GM12872 (cell line): Measurements from ENCODE around the gene FOXRED2.

Experiments
- CTCF ChIP-seq: IDR thresholded peaks from 3 replicates; pipeline ENCODE4 v1.5.1; 2011; ENCODE audit warnings: low read depth, mild to moderate bottlenecking, low read length, moderate library complexity; ENCODE audit not compliant: insufficient read depth

Gene FOXRED2

GRCh38 chr22:36528795-36529751 lies 22.2 kb upstream of the FOXRED2 start, which contains the start of gene EIF3D:
TSS of gene EIF3D (minus strand) at chr22:36529166. CDS start at chr22:36526121, 3,045 bp downstream.
- no peak for TF ChIP-seq CTCF

DNA sequence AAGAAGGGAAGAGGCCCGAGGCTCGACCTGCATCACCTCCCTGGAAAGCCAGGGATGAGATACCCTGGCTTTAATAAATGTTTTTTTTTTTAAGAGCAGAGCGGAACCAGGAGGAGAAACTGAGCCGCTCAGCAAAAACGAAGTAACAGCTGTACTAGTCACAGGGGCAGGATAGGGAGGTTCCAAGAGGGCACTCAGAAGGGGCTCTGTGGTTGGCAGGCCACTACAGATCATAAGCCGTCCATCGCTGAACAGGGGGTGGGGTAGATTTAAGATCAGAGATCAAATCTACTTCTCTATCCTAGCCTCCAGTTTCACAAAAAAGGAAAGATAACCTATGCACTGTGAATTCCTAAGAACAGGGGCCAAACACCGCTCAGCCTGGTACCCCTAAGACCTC lies 21.5 kb upstream of the FOXRED2 start:
- TF ChIP-seq CTCF = no peak

DNA sequence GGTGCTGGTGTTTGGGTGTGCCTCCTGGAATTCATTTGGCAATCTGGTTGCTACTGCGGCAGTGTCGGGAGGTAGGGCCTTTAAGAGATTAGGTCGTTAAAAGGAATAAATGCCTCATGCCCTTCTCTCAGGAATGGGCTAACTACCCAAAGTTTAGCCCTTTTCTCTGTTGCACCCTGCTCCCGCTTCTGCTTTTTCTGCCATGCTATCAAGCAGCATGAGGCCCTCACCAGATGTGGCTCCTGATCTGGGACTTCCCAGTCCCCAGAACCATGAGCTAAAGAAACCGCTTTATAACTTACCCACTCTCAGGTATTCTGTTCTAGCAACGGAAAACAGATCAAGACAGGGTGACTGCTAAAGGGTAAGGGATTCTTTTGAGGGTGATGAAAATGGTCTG lies 15.8 kb upstream of the FOXRED2 start:
- TF ChIP-seq CTCF = no peak

DNA sequence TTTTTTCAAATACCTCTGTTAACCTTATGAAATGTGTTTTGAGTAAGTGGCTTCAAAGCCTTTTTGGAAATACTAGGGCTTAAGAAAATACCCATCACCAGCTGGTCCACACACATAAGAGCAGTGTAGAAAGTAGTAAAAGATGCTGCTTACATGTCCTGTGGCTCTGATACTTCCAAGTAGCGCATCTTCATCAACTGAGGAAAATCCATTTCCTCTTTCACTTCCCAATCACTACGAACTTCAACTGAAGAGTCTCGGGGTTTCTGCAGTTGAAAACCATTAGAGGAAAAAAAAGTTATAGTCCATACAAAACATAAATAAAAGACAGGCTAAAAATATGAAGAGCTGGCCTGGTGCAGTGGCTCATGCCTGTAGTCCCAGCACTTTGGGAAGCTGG lies 13.6 kb upstream of the FOXRED2 start:
- no peak for TF ChIP-seq CTCF

- no peak for TF ChIP-seq CTCF
Measured at GRCh38 chr22:36514766-36515165, 7.9 kb upstream of the FOXRED2 start.

GRCh38 chr22:36512991-36513390 lies 6.2 kb upstream of the FOXRED2 start:
- TF ChIP-seq CTCF = no peak

DNA sequence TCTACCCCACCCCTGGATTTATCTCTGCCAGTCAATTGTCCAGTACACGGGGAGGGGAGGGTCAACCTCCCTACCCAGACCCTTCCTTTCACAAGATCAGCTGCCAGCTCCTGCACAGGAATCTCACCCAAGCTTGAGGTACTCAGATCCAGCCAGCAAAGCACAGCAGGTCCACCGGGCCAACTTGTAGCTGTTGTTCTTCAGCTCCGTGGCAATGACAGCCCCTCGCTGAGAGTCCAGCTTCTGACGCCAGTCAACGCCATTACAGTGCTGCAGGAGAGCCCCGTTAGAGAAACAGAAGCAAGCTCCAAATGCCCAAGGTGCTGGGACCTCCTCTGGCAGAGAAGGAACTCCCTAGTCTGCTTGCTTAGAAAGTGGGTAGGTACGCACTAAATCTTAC lies 5.5 kb upstream of the FOXRED2 start:
- TF ChIP-seq CTCF = no peak
